Activated naive CD8-positive, alpha-beta T cell treated with anti-CD3 and anti-CD28 coated beads, Interleukin-2, amount 10 ng/mL, durations not matched to agents 7 days and 5 days (primary cell): ENCODE data around the gene MYH6. TPM values are rescaled to one million over a fixed set of nuclear protein-coding genes. Genes with fewer than 3 reads are reported as not detected.

Experiments used
- ATAC-seq: fragments of 150-1000 bp; cut with Tn5 transposase; one replicate; pipeline ENCODE4 v1.10.0; 2021; ENCODE audit warnings: low read depth, moderate library complexity
- POLR2A ChIA-PET: fragments of 350-600 bp; sonication (Branson Sonifier 250); formaldehyde crosslinking; loops from one replicate; lab custom pipeline; 2021; ENCODE audit warnings: antibody characterized with exemption; lab: Charles Lee
- DNase-seq: peaks from one replicate; pipeline ENCODE4 v3.0.0; 2021
- H3K27ac Mint-ChIP-seq: one replicate; pipeline ENCODE4 v1.8.0; 2022; ENCODE audit warnings: mild to moderate bottlenecking, mixed read lengths
- H3K27me3 Mint-ChIP-seq: one replicate; pipeline ENCODE4 v1.8.0; 2022; ENCODE audit warnings: mild to moderate bottlenecking, moderate library complexity, mixed read lengths
- H3K36me3 Mint-ChIP-seq: one replicate; pipeline ENCODE4 v1.8.0; 2021; ENCODE audit warnings: mild to moderate bottlenecking, mixed read lengths
- H3K4me1 Mint-ChIP-seq: one replicate; pipeline ENCODE4 v1.8.0; 2021; ENCODE audit warnings: mixed read lengths
- H3K4me3 Mint-ChIP-seq: one replicate; pipeline ENCODE4 v1.8.0; 2022; ENCODE audit warnings: mild to moderate bottlenecking, moderate library complexity, mixed read lengths
- H3K9me3 Mint-ChIP-seq: one replicate; pipeline ENCODE4 v1.8.0; 2021; ENCODE audit warnings: mixed read lengths
- total RNA-seq, 2 experiments: library from RNA; stranded (reverse); gene quantifications; one replicate each; pipeline ENCODE4 v1.2.3, GENCODE V29; 2021

The MYH6 gene
- total RNA-seq, 2 experiments from 2014 or later: not detected

- ATAC-seq (no peak), DNase-seq (no peak)
- peaks cover 8% of the 10 kb centered on the region for H3K27me3 Mint-ChIP-seq
- no peak overlapping the region for H3K27ac Mint-ChIP-seq
- no peaks in the 10 kb centered on the region for H3K9me3 Mint-ChIP-seq
- no peak overlapping the region for H3K4me3 Mint-ChIP-seq
- POLR2A ChIA-PET: no interaction called here
- peaks cover 10% of the 10 kb centered on the region for H3K4me1 Mint-ChIP-seq
- H3K36me3 Mint-ChIP-seq: no peaks in the 10 kb centered on the region
Observed at GRCh38 chr14:23442721-23443356, 34.8 kb upstream of the MYH6 start.

GRCh38 chr14:23441076-23441475 lies 33.0 kb upstream of the MYH6 start:
- H3K4me1 Mint-ChIP-seq: peaks cover 4% of the 10 kb centered on the region
- ATAC-seq (no peak), DNase-seq (no peak)
- H3K4me3 Mint-ChIP-seq: no peak overlapping the region
- H3K27ac Mint-ChIP-seq: no peak overlapping the region
- H3K27me3 Mint-ChIP-seq: peaks cover 8% of the 10 kb centered on the region
- POLR2A ChIA-PET: no interaction called here
- no peaks in the 10 kb centered on the region for H3K9me3 Mint-ChIP-seq
- H3K36me3 Mint-ChIP-seq: no peaks in the 10 kb centered on the region

GRCh38 chr14:23439107-23439835 lies 31.2 kb upstream of the MYH6 start:
- ATAC-seq: no peak
- Mint-ChIP-seq H3K27me3 (peaks cover 6% of the 10 kb centered on the region), H3K4me3 (no peak overlapping the region), H3K36me3 (no peaks in the 10 kb centered on the region), H3K9me3 (no peaks in the 10 kb centered on the region), H3K4me1 (peaks cover 4% of the 10 kb centered on the region), H3K27ac (no peak overlapping the region)
- no peak for DNase-seq
- POLR2A ChIA-PET: no interaction called here

GRCh38 chr14:23438101-23438971 lies 30.3 kb upstream of the MYH6 start:
- Mint-ChIP-seq H3K27me3 (peaks cover 8% of the 10 kb centered on the region), H3K36me3 (no peaks in the 10 kb centered on the region), H3K4me1 (peaks cover 4% of the 10 kb centered on the region), H3K27ac (no peak overlapping the region), H3K9me3 (no peaks in the 10 kb centered on the region), H3K4me3 (no peak overlapping the region)
- DNase-seq (no peak), ATAC-seq (peak; percentile 34)
- POLR2A ChIA-PET: no interaction called here

GRCh38 chr14:23437133-23438100 lies 29.3 kb upstream of the MYH6 start:
- POLR2A ChIA-PET: no interaction called here
- ATAC-seq: no peak
- Mint-ChIP-seq H3K27ac (no peak overlapping the region), H3K27me3 (peaks cover 4% of the 10 kb centered on the region), H3K4me1 (peaks cover 4% of the 10 kb centered on the region), H3K9me3 (no peaks in the 10 kb centered on the region), H3K4me3 (no peak overlapping the region), H3K36me3 (no peaks in the 10 kb centered on the region)
- no peak for DNase-seq

GRCh38 chr14:23436327-23437132 lies 28.5 kb upstream of the MYH6 start:
- Mint-ChIP-seq H3K4me3 (no peak overlapping the region), H3K27ac (no peak overlapping the region), H3K27me3 (peaks cover 4% of the 10 kb centered on the region), H3K36me3 (no peaks in the 10 kb centered on the region), H3K9me3 (no peaks in the 10 kb centered on the region), H3K4me1 (peaks cover 4% of the 10 kb centered on the region)
- ATAC-seq: no peak
- no peak for DNase-seq
- POLR2A ChIA-PET: no interaction called here

- H3K4me3 Mint-ChIP-seq: no peak within 1 kb of the TSS
- H3K4me1 Mint-ChIP-seq: peaks cover 3% of the 10 kb centered on the region
- ATAC-seq: no peak
- no peaks in the 10 kb centered on the region for H3K9me3 Mint-ChIP-seq
- DNase-seq: peak; percentile 7
- POLR2A ChIA-PET: no interaction called here
- H3K36me3 Mint-ChIP-seq: no peaks in the 10 kb centered on the region
- H3K27ac Mint-ChIP-seq: no peak within 1 kb of the TSS
- H3K27me3 Mint-ChIP-seq: peaks cover 4% of the 10 kb centered on the region
Observed at GRCh38 chr14:23435543-23436326, 27.7 kb upstream of the MYH6 start, which contains the start of gene MYH7. TSS of gene MYH7 (minus strand) at chr14:23435660. CDS start at chr14:23433732, 1,928 bp downstream.

GRCh38 chr14:23434488-23435222 lies 26.6 kb upstream of the MYH6 start:
- POLR2A ChIA-PET: no interaction called here
- Mint-ChIP-seq H3K27me3 (peaks cover 4% of the 10 kb centered on the region), H3K36me3 (no peaks in the 10 kb centered on the region), H3K4me1 (peaks cover 7% of the 10 kb centered on the region), H3K9me3 (no peaks in the 10 kb centered on the region), H3K4me3 (no peak overlapping the region), H3K27ac (no peak overlapping the region)
- ATAC-seq: no peak
- peak; percentile 4 for DNase-seq

GRCh38 chr14:23433457-23433856 lies 25.4 kb upstream of the MYH6 start:
- peak; percentile 19 for DNase-seq
- ATAC-seq: no peak
- Mint-ChIP-seq H3K4me3 (no peak overlapping the region), H3K9me3 (no peaks in the 10 kb centered on the region), H3K4me1 (peaks cover 7% of the 10 kb centered on the region), H3K36me3 (no peaks in the 10 kb centered on the region), H3K27me3 (peaks cover 5% of the 10 kb centered on the region), H3K27ac (no peak overlapping the region)
- POLR2A ChIA-PET: no interaction called here

GRCh38 chr14:23432946-23433345 lies 24.9 kb upstream of the MYH6 start:
- H3K4me1 Mint-ChIP-seq: peaks cover 5% of the 10 kb centered on the region
- no peak overlapping the region for H3K4me3 Mint-ChIP-seq
- H3K36me3 Mint-ChIP-seq: no peaks in the 10 kb centered on the region
- DNase-seq: peak; percentile 10
- peaks cover 4% of the 10 kb centered on the region for H3K27me3 Mint-ChIP-seq
- ATAC-seq: no peak
- no peaks in the 10 kb centered on the region for H3K9me3 Mint-ChIP-seq
- POLR2A ChIA-PET: no interaction called here
- no peak overlapping the region for H3K27ac Mint-ChIP-seq
